Mesenchymal stem cell (in vitro differentiated cells and primary cell): ENCODE measurements around the gene AGBL5.

Experiments used
- DNase-seq: peaks from one replicate; pipeline ENCODE4 v3.0.0-alpha.2; 2013
- H2AFZ ChIP-seq: one replicate; pipeline ENCODE4 v1.6.1; 2013; ENCODE audit warnings: low read depth, mild to moderate bottlenecking, control low read depth, inconsistent platforms, low read length, moderate library complexity
- H2AK5ac ChIP-seq: 2 replicates; pipeline ENCODE4 v1.6.1; 2013; ENCODE audit warnings: low read length, moderate library complexity, mild to moderate bottlenecking, inconsistent platforms; ENCODE audit not compliant: severe bottlenecking
- H2BK120ac ChIP-seq: one replicate; pipeline ENCODE4 v1.6.1; 2013; ENCODE audit warnings: low read depth, mild to moderate bottlenecking, inconsistent platforms, low read length, moderate library complexity
- H2BK12ac ChIP-seq, 2 experiments: one replicate each; pipeline ENCODE4 v1.6.1; 2013; ENCODE audit warnings: inconsistent platforms in 2 of 2, low read length in 2 of 2, mild to moderate bottlenecking in 2 of 2, moderate library complexity in 2 of 2, control low read depth in 1 of 2
- H2BK15ac ChIP-seq: one replicate; pipeline ENCODE4 v1.6.1; 2013; ENCODE audit warnings: mild to moderate bottlenecking, low read depth, inconsistent platforms; ENCODE audit not compliant: poor library complexity, severe bottlenecking
- H2BK5ac ChIP-seq: 2 replicates; pipeline ENCODE4 v1.6.1; 2013; ENCODE audit warnings: low read depth, mild to moderate bottlenecking, low read length, control low read depth, inconsistent platforms; ENCODE audit not compliant: poor library complexity, severe bottlenecking
- H3K14ac ChIP-seq, 2 experiments: one replicate each; pipeline ENCODE4 v1.6.1; 2013; ENCODE audit warnings: inconsistent platforms in 2 of 2, low read length in 2 of 2, control low read depth in 1 of 2, mild to moderate bottlenecking in 1 of 2, moderate library complexity in 1 of 2
- H3K18ac ChIP-seq, 2 experiments: one replicate each; pipeline ENCODE4 v1.6.1; 2013; ENCODE audit warnings: inconsistent platforms in 2 of 2, low read length in 2 of 2, control low read depth in 1 of 2, low read depth in 1 of 2, mild to moderate bottlenecking in 1 of 2
- H3K23ac ChIP-seq, 2 experiments: one replicate each; pipeline ENCODE4 v1.6.1; 2013; ENCODE audit warnings: inconsistent platforms in 2 of 2, low read length in 2 of 2, mild to moderate bottlenecking in 2 of 2, moderate library complexity in 2 of 2, control low read depth in 1 of 2
- H3K27ac ChIP-seq: 2 replicates; pipeline ENCODE4 v1.5.1; 2013; ENCODE audit warnings: mild to moderate bottlenecking, moderate library complexity, low read length, control low read depth, inconsistent platforms; ENCODE audit not compliant: poor library complexity, severe bottlenecking
- H3K27me3 ChIP-seq, 2 experiments: 2 replicates each; pipeline versions ENCODE4 v1.6.1 to v1.7.0; 2013; ENCODE audit warnings: low read length in 2 of 2, mild to moderate bottlenecking in 2 of 2, moderate library complexity in 2 of 2, control low read depth in 1 of 2, inconsistent platforms in 1 of 2; ENCODE audit not compliant: control insufficient read depth in 1 of 2, insufficient read depth in 1 of 2
- H3K36me3 ChIP-seq, 2 experiments: 2 replicates each; pipeline versions ENCODE4 v1.6.1 to v1.7.0; 2013; ENCODE audit warnings: low read length in 2 of 2, control low read depth in 1 of 2, inconsistent platforms in 1 of 2, low read depth in 1 of 2, mild to moderate bottlenecking in 1 of 2; ENCODE audit not compliant: insufficient read depth in 2 of 2, control insufficient read depth in 1 of 2
- H3K4ac ChIP-seq, 2 experiments: one replicate each; pipeline ENCODE4 v1.6.1; 2013; ENCODE audit warnings: inconsistent platforms in 2 of 2, low read length in 2 of 2, mild to moderate bottlenecking in 2 of 2, moderate library complexity in 2 of 2, control low read depth in 1 of 2, low read depth in 1 of 2
- H3K4me1 ChIP-seq: 2 replicates; pipeline ENCODE4 v1.6.1; 2013; ENCODE audit warnings: low read depth, low read length, control low read depth; ENCODE audit not compliant: control insufficient read depth, insufficient read depth
- H3K4me2 ChIP-seq: 2 replicates; pipeline ENCODE4 v1.6.1; 2013; ENCODE audit warnings: low read length, mild to moderate bottlenecking, inconsistent platforms; ENCODE audit not compliant: poor library complexity, severe bottlenecking
- H3K4me3 ChIP-seq, 2 experiments: 2 replicates each; pipeline versions ENCODE4 v1.5.1 to v1.7.0; 2013; ENCODE audit warnings: low read length in 2 of 2, mild to moderate bottlenecking in 2 of 2, control low read depth in 1 of 2, low read depth in 1 of 2; ENCODE audit not compliant: insufficient read depth in 1 of 2
- H3K79me1 ChIP-seq: replicated peaks from 2 replicates; pipeline ENCODE4 v1.6.1; 2013; ENCODE audit warnings: mild to moderate bottlenecking, control low read depth, low read length, inconsistent platforms; ENCODE audit not compliant: poor library complexity, severe bottlenecking
- H3K9ac ChIP-seq: 2 replicates; pipeline ENCODE4 v1.7.0; 2013; ENCODE audit warnings: mild to moderate bottlenecking, low read length, moderate library complexity
- H3K9me3 ChIP-seq: 2 replicates; pipeline ENCODE4 v1.7.0; 2013; ENCODE audit warnings: mild to moderate bottlenecking, low read length; ENCODE audit not compliant: control insufficient read depth
- H4K8ac ChIP-seq: one replicate; pipeline ENCODE4 v1.6.1; 2013; ENCODE audit warnings: inconsistent platforms, mild to moderate bottlenecking, low read length, moderate library complexity
- H4K91ac ChIP-seq: one replicate; pipeline ENCODE4 v1.6.1; 2013; ENCODE audit warnings: mild to moderate bottlenecking, low read length, inconsistent platforms
- WGBS: methylation state at CpG from one replicate; pipeline ENCODE4 v1.1.7; 2013; ENCODE audit warnings: mixed read lengths; 5-methylcytosine and 5-hydroxymethylcytosine counted together

The AGBL5 gene

GRCh38 chr2:27038631-27039339 is 12.7 kb upstream of the AGBL5 start:
- no peak overlapping the region for H3K14ac ChIP-seq
- no peak overlapping the region for H2BK120ac ChIP-seq
- H4K91ac ChIP-seq = no peak overlapping the region
- H3K4me2 ChIP-seq = no peak overlapping the region
- no peak overlapping the region for H3K27ac ChIP-seq
- no peaks in the 10 kb centered on the region for H3K9me3 ChIP-seq
- no peak overlapping the region for H2BK12ac ChIP-seq
- H2AK5ac ChIP-seq = no peak overlapping the region
- no peak overlapping the region for H2AFZ ChIP-seq
- peaks cover 20% of the 10 kb centered on the region for H3K4me1 ChIP-seq
- WGBS = 94% methylated on average over 17 of the region's 17 CpGs
- DNase-seq = no peak
- H3K18ac ChIP-seq = no peak overlapping the region
- H3K9ac ChIP-seq = no peak overlapping the region
- H2BK5ac ChIP-seq = no peak overlapping the region
- no peak overlapping the region for H2BK15ac ChIP-seq
- no peak overlapping the region for H4K8ac ChIP-seq
- no peaks in the 10 kb centered on the region for H3K27me3 ChIP-seq
- H3K79me1 ChIP-seq = peaks cover 47% of the 10 kb centered on the region
- no peak overlapping the region for H3K4me3 ChIP-seq
- no peak overlapping the region for H3K4ac ChIP-seq
- H3K23ac ChIP-seq = no peak overlapping the region
- H3K36me3 ChIP-seq = peaks cover 76 to 83% of the 10 kb centered on the region in 2 experiments

GRCh38 chr2:27039426-27039825 is 12.0 kb upstream of the AGBL5 start:
- no peak overlapping the region for H4K91ac ChIP-seq
- H3K14ac ChIP-seq = no peak overlapping the region
- DNase-seq = no peak
- H3K4ac ChIP-seq = no peak overlapping the region
- H2BK15ac ChIP-seq = no peak overlapping the region
- H3K36me3 ChIP-seq = peaks cover 76 to 83% of the 10 kb centered on the region in 2 experiments
- H3K79me1 ChIP-seq = peaks cover 47% of the 10 kb centered on the region
- 93% methylated on average over 6 of the region's 6 CpGs for WGBS
- H3K9ac ChIP-seq = no peak overlapping the region
- peaks cover 16% of the 10 kb centered on the region for H3K4me1 ChIP-seq
- H2AK5ac ChIP-seq = no peak overlapping the region
- H3K18ac ChIP-seq = no peak overlapping the region
- H3K23ac ChIP-seq = no peak overlapping the region
- H2AFZ ChIP-seq = no peak overlapping the region
- no peak overlapping the region for H2BK12ac ChIP-seq
- H2BK120ac ChIP-seq = no peak overlapping the region
- no peak overlapping the region for H3K4me3 ChIP-seq
- no peak overlapping the region for H3K4me2 ChIP-seq
- no peak overlapping the region for H3K27ac ChIP-seq
- H4K8ac ChIP-seq = no peak overlapping the region
- H2BK5ac ChIP-seq = no peak overlapping the region
- no peaks in the 10 kb centered on the region for H3K9me3 ChIP-seq
- no peaks in the 10 kb centered on the region for H3K27me3 ChIP-seq

GRCh38 chr2:27039871-27040270 is 11.6 kb upstream of the AGBL5 start:
- H3K4me3 ChIP-seq = no peak overlapping the region
- no peak overlapping the region for H2BK15ac ChIP-seq
- H3K14ac ChIP-seq = no peak overlapping the region
- H2AFZ ChIP-seq = no peak overlapping the region
- no peak overlapping the region for H4K91ac ChIP-seq
- no peak overlapping the region for H3K9ac ChIP-seq
- no peak overlapping the region for H3K18ac ChIP-seq
- H3K4me2 ChIP-seq = no peak overlapping the region
- H4K8ac ChIP-seq = no peak overlapping the region
- DNase-seq = no peak
- H2BK12ac ChIP-seq = no peak overlapping the region
- peaks cover 47% of the 10 kb centered on the region for H3K79me1 ChIP-seq
- 95% methylated on average over 7 of the region's 7 CpGs for WGBS
- no peak overlapping the region for H2AK5ac ChIP-seq
- no peak overlapping the region for H3K23ac ChIP-seq
- H3K27me3 ChIP-seq = no peaks in the 10 kb centered on the region
- no peaks in the 10 kb centered on the region for H3K9me3 ChIP-seq
- peaks cover 16% of the 10 kb centered on the region for H3K4me1 ChIP-seq
- no peak overlapping the region for H3K4ac ChIP-seq
- H3K36me3 ChIP-seq = peaks cover 75 to 81% of the 10 kb centered on the region in 2 experiments
- H3K27ac ChIP-seq = no peak overlapping the region
- no peak overlapping the region for H2BK5ac ChIP-seq
- H2BK120ac ChIP-seq = no peak overlapping the region

- H4K91ac ChIP-seq = no peak overlapping the region
- H3K4me1 ChIP-seq = peaks cover 15% of the 10 kb centered on the region
- no peak overlapping the region for H2BK5ac ChIP-seq
- H3K9me3 ChIP-seq = no peaks in the 10 kb centered on the region
- no peaks in the 10 kb centered on the region for H3K27me3 ChIP-seq
- no peak overlapping the region for H2BK15ac ChIP-seq
- H3K79me1 ChIP-seq = peaks cover 43% of the 10 kb centered on the region
- no peak overlapping the region for H3K4me2 ChIP-seq
- no peak overlapping the region for H3K14ac ChIP-seq
- no peak overlapping the region for H2BK120ac ChIP-seq
- no peak overlapping the region for H4K8ac ChIP-seq
- no peak for DNase-seq
- no peak overlapping the region for H3K4ac ChIP-seq
- H3K18ac ChIP-seq = no peak overlapping the region
- H3K27ac ChIP-seq = no peak overlapping the region
- H3K23ac ChIP-seq = no peak overlapping the region
- H2AFZ ChIP-seq = no peak overlapping the region
- H2BK12ac ChIP-seq = no peak overlapping the region
- H3K9ac ChIP-seq = no peak overlapping the region
- WGBS = over 99% methylated on average over 8 of the region's 8 CpGs
- H2AK5ac ChIP-seq = no peak overlapping the region
- H3K36me3 ChIP-seq = peaks cover 71 to 77% of the 10 kb centered on the region in 2 experiments
- no peak overlapping the region for H3K4me3 ChIP-seq
Observed at GRCh38 chr2:27040282-27040681, 11.2 kb upstream of the AGBL5 start.
